GM12864 (cell line): ENCODE results near the gene MGAT4C.

Source experiments
- DNase-seq: peaks from one replicate; pipeline ENCODE4 v3.0.0-alpha.2; 2011; ENCODE audit warnings: low read depth
- H3K4me3 ChIP-seq: 2 replicates; pipeline ENCODE4 v1.5.1; 2011; ENCODE audit warnings: mild to moderate bottlenecking, low read depth, low read length, control low read depth
- TF ChIP-seq, protein P1 (sequence below): IDR thresholded peaks from 2 replicates; pipeline ENCODE4 v1.5.1; 2011; ENCODE audit warnings: low read depth, mild to moderate bottlenecking, moderate library complexity, low read length, control low read depth, inconsistent platforms; ENCODE audit errors: missing control alignments

Gene MGAT4C

DNA sequence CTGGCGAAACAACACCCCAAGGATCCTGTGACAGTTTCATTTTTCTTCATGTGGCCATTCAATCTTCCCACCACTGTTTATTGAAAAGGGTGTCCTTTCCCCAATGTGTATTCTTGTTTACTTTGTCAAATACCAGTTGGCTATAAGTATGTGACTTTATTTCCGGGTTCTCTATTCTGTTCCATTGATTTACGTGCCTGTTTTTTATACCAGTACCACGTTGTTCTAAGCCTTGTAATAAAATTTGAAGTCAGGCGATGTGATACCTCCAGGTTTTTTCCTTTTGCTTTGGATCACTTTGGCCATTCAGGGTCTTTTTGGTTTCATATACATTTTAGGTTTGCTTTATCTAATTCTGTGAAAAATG lies 9.1 kb upstream of the MGAT4C start:
- DNase-seq: no peak
- H3K4me3 ChIP-seq: no peak overlapping the region
- TF ChIP-seq, protein P1, sequence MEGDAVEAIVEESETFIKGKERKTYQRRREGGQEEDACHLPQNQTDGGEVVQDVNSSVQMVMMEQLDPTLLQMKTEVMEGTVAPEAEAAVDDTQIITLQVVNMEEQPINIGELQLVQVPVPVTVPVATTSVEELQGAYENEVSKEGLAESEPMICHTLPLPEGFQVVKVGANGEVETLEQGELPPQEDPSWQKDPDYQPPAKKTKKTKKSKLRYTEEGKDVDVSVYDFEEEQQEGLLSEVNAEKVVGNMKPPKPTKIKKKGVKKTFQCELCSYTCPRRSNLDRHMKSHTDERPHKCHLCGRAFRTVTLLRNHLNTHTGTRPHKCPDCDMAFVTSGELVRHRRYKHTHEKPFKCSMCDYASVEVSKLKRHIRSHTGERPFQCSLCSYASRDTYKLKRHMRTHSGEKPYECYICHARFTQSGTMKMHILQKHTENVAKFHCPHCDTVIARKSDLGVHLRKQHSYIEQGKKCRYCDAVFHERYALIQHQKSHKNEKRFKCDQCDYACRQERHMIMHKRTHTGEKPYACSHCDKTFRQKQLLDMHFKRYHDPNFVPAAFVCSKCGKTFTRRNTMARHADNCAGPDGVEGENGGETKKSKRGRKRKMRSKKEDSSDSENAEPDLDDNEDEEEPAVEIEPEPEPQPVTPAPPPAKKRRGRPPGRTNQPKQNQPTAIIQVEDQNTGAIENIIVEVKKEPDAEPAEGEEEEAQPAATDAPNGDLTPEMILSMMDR: no peak

DNA sequence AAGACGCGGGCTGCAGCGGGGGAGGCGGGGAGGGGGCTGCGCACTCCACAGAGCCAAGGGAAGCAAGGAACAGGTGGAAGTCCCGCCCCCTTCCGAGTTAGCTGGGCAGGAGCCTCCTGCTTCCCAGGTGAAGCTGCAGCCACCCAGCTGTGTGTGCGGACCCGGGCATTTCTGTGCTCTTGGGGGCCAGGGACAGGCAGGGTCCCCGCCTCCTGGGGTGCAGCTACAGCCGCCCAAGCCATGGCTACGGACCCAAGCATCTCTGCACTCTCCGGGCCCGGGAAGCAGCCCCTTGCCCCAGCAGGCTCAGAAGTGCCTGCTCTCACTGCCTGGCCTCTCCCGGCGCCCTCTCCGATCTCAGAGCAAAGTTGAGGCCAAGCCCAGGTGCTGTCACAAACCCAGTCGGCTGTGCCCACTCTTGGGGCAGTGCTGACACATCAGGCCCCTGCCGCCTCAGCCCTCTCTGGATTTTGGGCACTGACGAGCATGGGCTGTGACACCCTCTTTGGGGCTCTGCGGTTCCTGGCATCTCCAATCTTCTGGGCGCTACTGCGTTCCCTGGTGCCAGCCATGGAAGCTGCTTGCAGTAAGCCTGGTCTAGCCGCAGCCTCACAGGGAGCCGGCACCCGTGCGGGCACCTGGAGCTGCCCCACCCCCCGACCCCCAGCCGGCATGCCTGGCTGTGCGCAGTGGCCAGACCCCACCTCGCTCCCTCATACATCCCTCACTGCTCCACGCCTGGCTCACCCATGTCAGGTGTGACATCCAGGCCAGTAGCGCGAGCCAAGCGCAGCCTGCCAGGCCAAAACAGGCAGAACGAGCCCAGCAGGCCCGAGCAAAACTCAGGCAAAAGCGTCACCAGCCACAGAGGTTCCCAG lies 8.5 kb upstream of the MGAT4C start:
- no peak overlapping the region for H3K4me3 ChIP-seq
- TF ChIP-seq, protein P1: no peak
- no peak for DNase-seq

DNA sequence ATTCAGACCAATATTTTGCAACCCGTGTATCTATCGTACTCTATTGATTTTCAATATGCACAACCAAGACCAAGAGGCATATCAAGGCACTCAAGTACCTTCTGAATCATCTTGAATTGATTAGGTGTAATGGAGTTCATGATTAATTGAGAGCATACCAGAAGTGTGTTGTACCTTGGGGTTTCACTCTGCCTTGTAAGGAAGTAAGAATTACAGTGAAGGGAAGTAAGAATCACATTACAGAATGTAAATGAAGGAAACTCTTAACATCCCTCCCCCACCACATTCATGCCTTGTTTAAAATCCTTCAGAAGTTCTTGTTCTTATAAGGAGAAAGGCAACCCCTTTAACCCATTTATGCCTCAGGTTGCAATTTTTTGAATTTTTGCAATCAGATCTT lies 5.4 kb upstream of the MGAT4C start:
- no peak overlapping the region for H3K4me3 ChIP-seq
- DNase-seq: no peak
- TF ChIP-seq, protein P1: no peak

DNA sequence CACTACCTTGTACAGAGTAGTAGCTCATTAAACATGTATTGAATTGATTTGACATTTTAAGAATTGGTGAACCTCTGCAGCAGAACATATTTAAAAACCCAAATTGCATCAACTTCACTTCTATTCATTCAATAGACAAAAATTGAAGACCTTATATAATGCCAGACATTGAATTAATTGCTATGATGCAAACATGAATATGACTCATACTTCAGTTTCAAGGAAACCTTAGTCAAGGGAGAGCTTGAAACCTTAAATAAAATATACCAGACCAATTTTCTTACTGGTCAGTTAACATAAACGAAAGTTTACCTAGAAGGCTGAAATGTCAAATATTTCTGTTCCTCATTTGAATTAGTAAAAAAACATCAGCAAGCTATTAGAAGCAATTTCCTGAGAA lies 5.0 kb upstream of the MGAT4C start:
- TF ChIP-seq, protein P1: no peak
- DNase-seq: no peak
- H3K4me3 ChIP-seq: no peak overlapping the region

DNA sequence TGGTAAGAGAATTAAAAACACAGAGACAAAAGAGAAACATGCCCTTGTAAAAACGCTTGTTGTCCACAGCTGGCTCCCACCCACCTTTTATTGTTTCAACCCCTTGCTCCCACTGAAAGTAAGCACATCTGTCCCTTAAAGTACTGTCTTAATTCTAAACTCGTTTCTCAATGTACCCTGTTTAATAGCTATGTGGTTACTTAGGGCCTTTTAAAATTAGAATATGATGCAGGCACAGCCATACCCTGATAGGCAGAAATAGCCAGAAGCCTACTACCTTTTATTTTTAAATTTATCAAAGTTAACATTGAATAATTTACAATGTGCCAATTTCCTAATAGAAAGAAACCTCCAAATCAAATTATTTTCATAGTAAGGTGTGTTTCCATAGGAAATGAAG lies 4.0 kb upstream of the MGAT4C start:
- TF ChIP-seq, protein P1: no peak
- DNase-seq: no peak
- H3K4me3 ChIP-seq: no peak overlapping the region

DNA sequence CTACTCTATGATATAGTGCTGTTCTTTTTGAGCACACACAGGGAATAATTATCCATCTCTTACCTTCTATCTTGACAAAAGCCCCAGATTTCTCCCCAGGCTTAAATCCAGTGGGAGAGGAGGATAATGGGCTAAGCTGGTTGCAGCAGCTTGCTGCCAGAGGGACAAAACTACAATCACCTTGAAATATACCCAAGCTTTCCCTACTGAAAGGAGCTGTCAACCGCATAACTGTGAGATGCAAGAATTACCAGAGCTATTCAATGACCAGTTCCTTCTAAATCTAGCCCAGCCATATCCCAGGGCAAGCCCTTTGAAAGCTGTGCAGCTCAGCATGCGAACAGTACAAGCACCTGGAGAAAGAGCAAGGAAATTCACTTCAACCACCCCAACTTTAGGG lies 943 bp upstream of the MGAT4C start:
- DNase-seq: no peak
- H3K4me3 ChIP-seq: no peak overlapping the region
- TF ChIP-seq, protein P1: no peak
